ENCODE data around the gene JAKMIP1. TPM values are rescaled to one million over a fixed set of nuclear protein-coding genes. Genes with fewer than 3 reads are reported as not detected.

JAKMIP1 gene
- total RNA-seq, 1 donor from 2014 or later = 0.89 TPM

- TF ChIP-seq, protein P1, sequence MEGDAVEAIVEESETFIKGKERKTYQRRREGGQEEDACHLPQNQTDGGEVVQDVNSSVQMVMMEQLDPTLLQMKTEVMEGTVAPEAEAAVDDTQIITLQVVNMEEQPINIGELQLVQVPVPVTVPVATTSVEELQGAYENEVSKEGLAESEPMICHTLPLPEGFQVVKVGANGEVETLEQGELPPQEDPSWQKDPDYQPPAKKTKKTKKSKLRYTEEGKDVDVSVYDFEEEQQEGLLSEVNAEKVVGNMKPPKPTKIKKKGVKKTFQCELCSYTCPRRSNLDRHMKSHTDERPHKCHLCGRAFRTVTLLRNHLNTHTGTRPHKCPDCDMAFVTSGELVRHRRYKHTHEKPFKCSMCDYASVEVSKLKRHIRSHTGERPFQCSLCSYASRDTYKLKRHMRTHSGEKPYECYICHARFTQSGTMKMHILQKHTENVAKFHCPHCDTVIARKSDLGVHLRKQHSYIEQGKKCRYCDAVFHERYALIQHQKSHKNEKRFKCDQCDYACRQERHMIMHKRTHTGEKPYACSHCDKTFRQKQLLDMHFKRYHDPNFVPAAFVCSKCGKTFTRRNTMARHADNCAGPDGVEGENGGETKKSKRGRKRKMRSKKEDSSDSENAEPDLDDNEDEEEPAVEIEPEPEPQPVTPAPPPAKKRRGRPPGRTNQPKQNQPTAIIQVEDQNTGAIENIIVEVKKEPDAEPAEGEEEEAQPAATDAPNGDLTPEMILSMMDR (IDR thresholded peaks at IDR 0.05; ENCODE audit: unreplicated experiment) = no peak
- Mint-ChIP-seq H3K27ac (no peak overlapping the region), H3K27me3 (peaks cover 7% of the 10 kb centered on the region), H3K36me3 (ENCODE audit: insufficient read depth) (no peaks in the 10 kb centered on the region), H3K4me3 (ENCODE audit: low read depth) (no peak overlapping the region), H3K9me3 (ENCODE audit: low read depth) (peaks cover 7% of the 10 kb centered on the region), H3K4me1 (ENCODE audit: low read depth) (no peaks in the 10 kb centered on the region)
- no peak for DNase-seq (ENCODE audit: low spot score, unreplicated experiment)
Observed at GRCh38 chr4:6162885-6163284, 37.5 kb downstream of the JAKMIP1 start.

DNA sequence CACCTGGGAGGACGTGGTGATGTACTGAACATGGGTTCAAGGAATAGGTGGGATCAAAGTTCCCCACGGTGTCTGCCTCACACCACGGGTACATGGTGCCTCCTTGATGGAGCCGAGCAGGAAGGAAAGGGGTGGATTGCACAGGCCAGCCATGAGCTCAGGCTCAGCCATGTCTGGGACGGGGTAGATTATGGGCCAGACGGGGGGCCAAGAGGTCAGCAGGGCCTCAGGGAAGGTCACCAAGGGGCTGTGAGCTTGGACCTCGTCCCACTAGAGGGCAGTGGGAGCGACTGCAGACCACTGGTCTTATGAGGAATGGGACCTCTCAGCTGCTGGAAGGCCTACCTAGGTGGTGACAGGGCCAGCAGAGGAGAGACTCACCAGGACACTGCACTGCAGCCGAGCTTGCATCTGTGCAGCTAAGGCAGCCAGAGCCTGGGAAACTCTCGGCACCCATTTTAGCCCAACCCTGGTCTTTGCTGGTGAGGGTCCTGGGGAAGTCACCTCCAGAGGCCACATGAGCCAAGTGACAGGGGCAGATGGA lies 38.4 kb downstream of the JAKMIP1 start:
- Mint-ChIP-seq H3K9me3 (ENCODE audit: low read depth) (peaks cover 7% of the 10 kb centered on the region), H3K27me3 (peaks cover 7% of the 10 kb centered on the region), H3K36me3 (ENCODE audit: insufficient read depth) (no peaks in the 10 kb centered on the region), H3K27ac (no peak overlapping the region), H3K4me3 (ENCODE audit: low read depth) (no peak overlapping the region), H3K4me1 (ENCODE audit: low read depth) (no peaks in the 10 kb centered on the region)
- no peak for DNase-seq (ENCODE audit: low spot score, unreplicated experiment)
- TF ChIP-seq, protein P1 (IDR thresholded peaks at IDR 0.05; ENCODE audit: unreplicated experiment) = no peak

- no peaks in the 10 kb centered on the region for H3K4me1 Mint-ChIP-seq (ENCODE audit: low read depth)
- H3K9me3 Mint-ChIP-seq (ENCODE audit: low read depth) = peaks cover 7% of the 10 kb centered on the region
- TF ChIP-seq, protein P1 (IDR thresholded peaks at IDR 0.05; ENCODE audit: unreplicated experiment) = no peak
Observed at GRCh38 chr4:6160536-6160935, 39.8 kb downstream of the JAKMIP1 start.

GRCh38 chr4:6157926-6158325 lies 42.4 kb downstream of the JAKMIP1 start:
- no peaks in the 10 kb centered on the region for H3K9me3 Mint-ChIP-seq (ENCODE audit: low read depth)

More at GRCh38 chr4:6160536-6160935, 39.8 kb downstream of the JAKMIP1 start:
- Mint-ChIP-seq H3K36me3 (ENCODE audit: insufficient read depth) (no peaks in the 10 kb centered on the region), H3K27me3 (peaks cover 7% of the 10 kb centered on the region), H3K27ac (no peak overlapping the region), H3K4me3 (ENCODE audit: low read depth) (no peak overlapping the region)
- no peak for DNase-seq (ENCODE audit: low spot score, unreplicated experiment)

DNA sequence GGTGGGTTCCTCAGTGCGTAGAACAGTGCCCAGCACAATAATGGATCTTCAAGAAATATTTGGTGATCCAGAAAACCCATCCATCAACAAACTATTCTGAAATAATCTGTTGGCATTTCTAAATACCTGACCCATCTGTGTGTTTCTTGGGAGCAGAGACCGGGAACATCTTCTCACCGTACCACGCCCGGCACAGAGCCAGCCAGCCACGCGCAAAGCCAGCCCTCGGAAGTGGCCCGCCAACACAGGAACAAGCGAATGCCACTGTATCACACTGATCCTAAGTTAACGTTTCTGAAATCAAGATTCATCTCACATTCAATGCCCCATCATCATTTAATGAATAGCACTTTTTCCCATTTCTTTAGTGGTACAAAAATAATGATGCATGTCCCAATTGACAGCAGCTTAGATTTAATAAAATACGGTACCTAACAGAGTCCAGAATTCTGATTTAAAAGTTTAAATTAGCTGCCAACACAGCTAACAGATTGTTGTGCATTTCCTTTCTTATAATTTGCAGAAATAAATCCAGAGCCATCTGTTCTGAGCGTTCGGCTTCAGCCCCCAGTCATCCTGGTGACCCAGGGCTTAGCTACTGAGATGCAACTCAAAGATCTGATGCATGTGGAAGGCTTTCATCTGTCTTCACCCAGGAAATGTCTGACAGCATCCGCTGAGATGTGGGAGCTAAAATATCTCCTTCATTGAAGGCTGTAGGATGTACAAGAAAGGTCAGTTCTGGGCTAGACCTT lies 44.2 kb downstream of the JAKMIP1 start:
- Mint-ChIP-seq H3K27ac (no peak overlapping the region), H3K36me3 (ENCODE audit: insufficient read depth) (no peaks in the 10 kb centered on the region), H3K27me3 (peaks cover 33% of the 10 kb centered on the region), H3K4me3 (ENCODE audit: low read depth) (no peak overlapping the region), H3K4me1 (ENCODE audit: low read depth) (no peaks in the 10 kb centered on the region), H3K9me3 (ENCODE audit: low read depth) (no peaks in the 10 kb centered on the region)
- TF ChIP-seq, protein P1 (IDR thresholded peaks at IDR 0.05; ENCODE audit: unreplicated experiment) = no peak
- no peak for DNase-seq (ENCODE audit: low spot score, unreplicated experiment)

More at GRCh38 chr4:6157926-6158325, 42.4 kb downstream of the JAKMIP1 start:
- no peak overlapping the region for H3K27ac Mint-ChIP-seq
- H3K27me3 Mint-ChIP-seq = peaks cover 22% of the 10 kb centered on the region
- H3K4me3 Mint-ChIP-seq (ENCODE audit: low read depth) = no peak overlapping the region
- DNase-seq (ENCODE audit: low spot score, unreplicated experiment) = no peak
- TF ChIP-seq, protein P1 (IDR thresholded peaks at IDR 0.05; ENCODE audit: unreplicated experiment) = no peak
- H3K4me1 Mint-ChIP-seq (ENCODE audit: low read depth) = no peaks in the 10 kb centered on the region
- no peaks in the 10 kb centered on the region for H3K36me3 Mint-ChIP-seq (ENCODE audit: insufficient read depth)

Data from progenitor cell of endocrine pancreas (in vitro differentiated cells).